ENCODE measurements around the gene PXDC1.
"Not testable (repeated sequence)": the region's sequence is repeated elsewhere in the genome, so short reads cannot be mapped to it uniquely, and the experiment has no call there.

PXDC1 gene

GRCh38 chr6:3729603-3730344 is 21.7 kb downstream of the PXDC1 start:
- DNase-seq, result no peak

- DNase-seq, result no peak
These were observed 23.9 kb downstream of the PXDC1 start for GRCh38 chr6:3727593-3728108.

GRCh38 chr6:3727036-3727435 is 24.5 kb downstream of the PXDC1 start:
- DNase-seq, result no peak

GRCh38 chr6:3726421-3726820 is 25.1 kb downstream of the PXDC1 start:
- DNase-seq, result no peak

GRCh38 chr6:3725145-3726047 is 26.1 kb downstream of the PXDC1 start:
- no peak for DNase-seq

- DNase-seq, result peak; percentile 21
These were observed 26.9 kb downstream of the PXDC1 start for GRCh38 chr6:3724451-3725144.

- DNase-seq, result no peak
These were observed 27.5 kb downstream of the PXDC1 start for GRCh38 chr6:3723966-3724365.

GRCh38 chr6:3723251-3723650 is 28.3 kb downstream of the PXDC1 start:
- no peak for DNase-seq

GRCh38 chr6:3722785-3723184 is 28.7 kb downstream of the PXDC1 start:
- no peak for DNase-seq

GRCh38 chr6:3721810-3722621 is 29.5 kb downstream of the PXDC1 start:
- no peak for DNase-seq

- not testable (repeated sequence) for DNase-seq
These were observed 30.7 kb downstream of the PXDC1 start for GRCh38 chr6:3720770-3721169.

GRCh38 chr6:3719462-3720308 is 31.8 kb downstream of the PXDC1 start:
- no peak for DNase-seq

GRCh38 chr6:3718407-3718806 is 33.1 kb downstream of the PXDC1 start:
- no peak for DNase-seq

- DNase-seq, result no peak
These were observed 36.2 kb downstream of the PXDC1 start for GRCh38 chr6:3715285-3715684.

GRCh38 chr6:3714768-3715167 is 36.7 kb downstream of the PXDC1 start:
- DNase-seq, result no peak

- no peak for DNase-seq
These were observed 37.4 kb downstream of the PXDC1 start for GRCh38 chr6:3714111-3714510.

- no peak for DNase-seq
These were observed 38.5 kb downstream of the PXDC1 start for GRCh38 chr6:3712827-3713665.

GRCh38 chr6:3711776-3712175 is 39.7 kb downstream of the PXDC1 start:
- DNase-seq, result no peak

GRCh38 chr6:3710403-3710802 is 41.1 kb downstream of the PXDC1 start:
- DNase-seq, result no peak

- DNase-seq, result no peak
These were observed 43.0 kb downstream of the PXDC1 start for GRCh38 chr6:3708540-3708939.

Measured in EL (cell line).